T-helper 9 cell (primary cell): ENCODE data around the gene ABTB1.
A peak's percentile ranks its signal among the peaks of the same experiment; 100 is the strongest.
"Not testable (repeated sequence)": the region's sequence is repeated elsewhere in the genome, so short reads cannot be mapped to it uniquely, and the experiment has no call there.

ENCODE experiments used
- DNase-seq: peaks from one replicate; pipeline ENCODE4 v3.0.0-alpha.2; 2020

The ABTB1 gene

DNA sequence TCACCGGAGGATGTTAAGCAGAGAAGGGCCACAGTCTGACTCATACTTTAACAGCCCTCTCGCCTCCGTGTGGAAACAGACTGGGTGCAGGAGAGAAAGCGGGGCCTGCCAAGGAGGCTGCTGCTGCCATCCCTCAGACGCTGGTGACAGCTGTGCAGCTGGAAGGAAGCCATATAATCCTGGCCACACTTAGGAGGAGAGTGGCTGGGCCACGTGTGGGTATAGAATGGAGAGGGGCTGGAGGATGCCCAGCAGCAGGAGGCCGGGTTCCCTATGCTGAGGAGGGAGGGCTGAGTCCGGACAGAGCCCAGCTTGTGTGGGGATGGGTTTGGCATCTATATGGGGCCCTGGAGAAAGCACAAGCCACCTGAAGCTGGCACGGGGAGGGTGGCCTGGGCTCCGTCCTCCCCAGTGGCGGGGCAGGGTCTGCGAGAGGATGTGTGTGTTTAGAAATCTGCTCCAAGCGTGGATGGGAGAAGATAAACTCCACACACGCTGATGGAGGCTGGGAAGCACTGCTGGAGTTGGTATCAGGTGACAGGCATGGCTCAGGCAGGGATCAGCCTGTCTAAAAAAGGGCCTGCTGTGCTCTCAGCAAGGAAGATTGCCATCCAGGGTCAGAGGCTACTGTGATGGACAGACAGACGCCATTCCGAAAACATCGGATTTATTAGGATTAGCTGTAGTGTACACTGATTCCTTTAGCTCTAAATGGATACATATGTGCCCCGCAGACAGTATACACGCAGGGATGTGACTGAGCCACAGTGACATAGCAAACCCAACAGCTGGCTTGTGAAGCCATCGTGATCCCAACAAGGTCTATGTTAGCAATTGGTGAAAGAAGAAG, 15.9 kb downstream of the ABTB1 start:
- no peak for DNase-seq

DNA sequence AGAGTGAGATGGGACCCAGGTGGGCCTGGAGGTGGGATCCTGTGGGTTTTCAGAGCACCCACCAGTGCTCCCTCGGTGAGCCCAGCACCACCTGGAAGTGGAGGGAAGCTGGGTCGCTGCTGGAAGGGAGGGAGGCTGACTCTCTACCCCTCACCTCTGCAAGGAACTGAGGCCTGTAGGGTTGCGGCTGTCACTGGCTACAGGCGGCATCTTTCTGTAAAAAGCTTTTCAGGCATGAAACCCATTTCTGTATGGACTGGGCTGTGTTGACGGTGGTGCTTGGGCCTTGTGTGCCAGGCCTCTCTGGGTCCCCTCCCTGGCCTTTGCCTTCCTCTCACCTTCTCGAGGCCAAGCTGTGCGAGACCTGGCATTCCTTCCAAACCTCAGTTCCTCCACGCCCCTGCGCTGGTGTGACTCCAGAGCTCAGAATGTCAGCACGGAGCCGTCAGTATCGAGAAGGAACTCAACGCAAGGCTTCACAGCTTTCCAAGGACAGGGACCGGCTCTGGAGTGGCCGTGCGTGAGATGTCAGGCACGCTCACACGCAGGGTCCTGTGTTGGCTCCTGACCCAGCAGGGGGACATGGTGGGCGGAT, 16.6 kb downstream of the ABTB1 start:
- DNase-seq = no peak

DNA sequence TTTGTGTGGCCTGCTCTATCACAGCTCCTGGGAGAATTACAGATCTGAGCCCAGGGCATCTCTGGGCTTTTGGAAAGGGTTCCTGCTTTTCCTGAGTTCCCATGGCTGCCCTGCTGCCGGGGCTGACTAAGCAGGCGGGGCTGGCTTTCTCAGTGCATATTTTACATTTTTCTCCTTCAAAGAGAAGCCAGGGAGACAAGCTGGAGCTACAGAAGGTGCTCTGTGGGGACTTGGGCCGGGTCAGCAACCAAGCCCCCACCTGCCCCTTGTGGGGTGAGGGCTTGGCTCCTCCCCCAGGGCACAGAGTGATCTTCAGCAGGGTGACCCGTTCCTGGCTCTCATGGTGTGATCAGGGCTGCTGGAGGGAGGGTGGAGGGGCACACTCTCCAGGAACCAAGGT, 17.4 kb downstream of the ABTB1 start:
- no peak for DNase-seq

DNA sequence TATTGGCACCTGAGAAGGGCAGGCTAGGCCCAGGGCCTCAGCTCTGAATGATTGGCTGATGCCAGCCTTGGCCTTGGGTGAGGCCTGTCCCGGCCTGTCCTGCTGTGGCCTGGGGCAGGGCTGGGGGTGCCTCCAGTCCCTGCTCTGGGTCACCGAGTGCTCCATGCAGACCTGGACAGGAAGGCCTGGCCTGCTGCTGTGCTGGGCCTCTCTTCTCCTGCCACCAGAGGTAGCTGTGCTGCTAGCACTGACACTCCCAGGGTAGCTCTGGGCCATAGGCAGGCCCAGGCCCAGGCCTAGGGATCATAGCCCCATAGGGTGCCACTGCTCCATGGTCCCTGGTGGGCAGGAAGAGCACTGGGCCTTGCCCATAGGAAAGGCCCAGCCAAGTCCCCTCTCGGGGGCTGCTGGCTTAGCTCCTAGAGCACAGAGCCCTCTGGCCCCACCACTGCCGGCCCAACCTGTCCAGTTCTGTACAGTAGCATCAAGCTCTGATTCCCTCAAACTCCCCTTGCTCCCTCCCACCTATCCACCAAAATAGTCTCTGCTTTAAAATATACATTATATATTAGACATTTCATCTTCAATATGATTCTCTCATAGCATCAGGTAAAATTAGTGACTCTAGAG, 18.2 kb downstream of the ABTB1 start:
- no peak for DNase-seq

DNA sequence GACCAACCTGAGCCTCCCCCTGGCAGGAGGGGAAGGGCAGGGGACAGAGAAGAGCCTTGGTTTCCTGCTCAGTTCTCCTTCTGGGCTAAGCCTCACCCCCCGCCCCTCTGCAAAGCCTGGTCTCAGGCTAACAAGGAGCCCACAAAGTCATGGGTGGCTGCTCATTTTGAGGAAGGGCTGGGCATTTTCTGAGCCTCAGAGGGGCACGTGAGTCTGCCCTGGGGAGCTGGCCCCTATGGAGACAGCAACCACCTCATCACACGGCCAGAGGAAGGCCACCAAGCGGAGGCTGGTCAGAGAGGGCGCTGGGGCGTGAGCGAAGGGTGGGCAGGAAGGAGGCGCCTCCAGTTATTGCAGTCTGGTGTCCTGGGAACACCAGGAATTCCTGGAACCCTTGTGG, 18.7 kb downstream of the ABTB1 start:
- DNase-seq = no peak

DNA sequence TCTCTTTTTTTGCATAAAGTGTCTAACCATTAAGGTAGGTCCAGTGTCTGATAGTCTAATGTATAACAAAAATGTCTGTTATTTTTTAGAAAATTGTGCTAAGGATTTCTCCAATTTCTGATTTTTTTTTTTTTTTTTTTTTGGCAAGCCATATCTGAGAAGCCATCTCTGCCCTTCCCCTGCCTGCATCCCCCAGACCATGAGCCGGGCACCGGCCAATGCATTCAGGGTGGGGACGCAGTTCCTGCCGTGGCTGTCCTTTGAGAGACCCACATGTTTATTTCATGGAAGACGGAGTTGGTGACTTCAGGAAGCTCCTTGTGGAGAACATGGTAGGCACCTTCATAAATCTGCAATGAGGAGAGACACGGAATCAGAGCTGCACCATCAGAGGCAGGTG, 19.2 kb downstream of the ABTB1 start:
- no peak for DNase-seq

DNA sequence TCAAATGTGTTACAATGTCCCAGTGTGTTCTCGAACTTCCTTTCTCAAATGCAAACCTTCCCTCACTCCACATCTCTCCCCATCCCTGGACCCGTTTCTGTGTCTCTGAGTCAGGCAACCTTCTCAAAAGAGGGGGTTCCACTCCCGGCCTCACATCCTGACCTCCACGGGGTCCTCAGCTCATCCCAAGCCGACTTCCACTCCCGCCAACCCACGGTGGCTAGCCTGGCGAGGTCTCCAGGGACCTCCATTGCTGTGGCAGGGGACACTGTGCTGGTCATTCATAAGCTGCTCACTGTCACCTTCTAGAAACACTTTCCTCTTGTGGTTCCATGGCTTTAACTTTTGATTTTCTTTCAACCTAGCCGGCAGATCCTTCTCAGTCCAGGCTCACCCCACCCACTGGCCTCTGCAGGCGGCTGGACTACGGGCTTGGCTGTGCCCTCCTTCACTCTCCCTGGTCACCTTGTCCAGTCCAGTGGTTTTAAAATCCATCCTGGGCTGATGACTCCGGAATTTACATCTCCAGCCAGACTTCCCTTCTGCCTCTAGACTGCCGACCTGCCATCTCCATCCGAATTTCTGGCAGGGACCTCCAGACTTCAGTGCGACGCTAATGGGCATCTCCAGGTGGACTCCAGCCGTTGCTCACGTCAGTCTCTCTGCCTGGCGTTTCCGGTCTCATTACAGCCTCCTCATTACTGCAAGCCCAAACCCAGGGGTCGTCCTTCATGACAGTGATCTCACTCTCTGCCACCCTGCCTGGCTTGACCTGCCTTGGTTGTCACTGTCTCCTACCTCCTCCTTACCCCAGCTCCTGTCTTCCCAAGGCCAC, 20.0 kb downstream of the ABTB1 start:
- no peak for DNase-seq

DNA sequence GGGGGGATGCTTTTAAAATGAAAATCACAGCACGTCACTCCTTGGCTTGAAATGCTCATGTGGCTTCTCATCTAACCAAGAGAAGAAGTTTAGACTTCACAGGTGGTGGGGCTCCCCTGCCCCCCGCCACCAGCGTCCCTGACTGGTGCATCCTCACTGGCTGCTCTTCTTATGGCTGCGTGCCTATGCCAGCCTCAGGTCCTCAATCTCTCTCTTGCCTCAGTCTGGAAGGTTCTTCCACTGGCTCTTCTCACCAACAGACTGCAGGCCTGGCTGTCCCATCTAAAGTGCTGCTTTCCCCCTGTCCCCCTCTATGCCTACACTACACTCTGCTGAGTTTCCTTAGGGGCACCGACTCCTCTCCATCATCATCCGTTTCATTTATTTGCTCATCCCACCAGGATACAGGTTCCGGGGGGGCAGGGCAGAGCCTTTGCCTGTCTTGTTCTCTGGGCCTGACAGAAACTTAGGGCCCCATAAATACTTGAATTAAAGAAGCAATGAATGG, 20.6 kb downstream of the ABTB1 start:
- DNase-seq = no peak

DNA sequence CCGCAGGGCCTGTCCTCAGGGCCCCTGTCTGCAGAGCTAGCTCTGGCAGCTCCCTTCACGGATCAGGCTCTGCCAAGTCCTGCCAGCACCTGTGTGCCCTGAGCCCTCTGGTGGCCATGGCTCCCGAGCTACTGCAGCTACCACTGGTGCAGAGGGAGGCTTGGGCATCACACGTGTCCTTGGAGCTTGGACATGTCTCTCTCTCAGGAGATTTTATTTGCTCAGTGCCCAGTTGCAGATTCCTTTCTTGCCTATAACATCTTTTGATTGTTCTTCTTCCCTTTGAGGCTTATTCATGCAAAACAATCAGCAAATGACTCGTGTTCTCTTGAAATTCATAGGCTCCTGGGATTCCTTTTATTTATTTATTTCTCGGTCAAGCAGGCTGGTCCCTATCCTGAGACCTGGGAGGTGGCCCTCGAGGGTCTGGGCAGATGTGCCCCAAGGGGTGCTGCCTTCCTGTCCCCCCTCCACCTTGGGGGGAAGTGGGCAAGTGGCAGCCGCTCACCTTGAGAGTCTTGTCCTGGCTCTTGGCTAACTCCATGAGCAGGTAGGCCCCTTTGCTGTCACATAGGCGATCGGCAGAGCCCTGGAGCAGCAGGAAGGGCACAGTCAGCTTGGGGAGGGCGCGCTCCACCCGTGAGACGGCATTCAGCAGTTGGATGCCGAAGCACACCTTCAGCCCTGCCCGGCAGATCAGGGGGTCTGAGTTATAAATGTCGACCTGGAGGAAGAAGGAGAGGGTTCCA, 21.9 kb downstream of the ABTB1 start:
- DNase-seq = no peak

DNA sequence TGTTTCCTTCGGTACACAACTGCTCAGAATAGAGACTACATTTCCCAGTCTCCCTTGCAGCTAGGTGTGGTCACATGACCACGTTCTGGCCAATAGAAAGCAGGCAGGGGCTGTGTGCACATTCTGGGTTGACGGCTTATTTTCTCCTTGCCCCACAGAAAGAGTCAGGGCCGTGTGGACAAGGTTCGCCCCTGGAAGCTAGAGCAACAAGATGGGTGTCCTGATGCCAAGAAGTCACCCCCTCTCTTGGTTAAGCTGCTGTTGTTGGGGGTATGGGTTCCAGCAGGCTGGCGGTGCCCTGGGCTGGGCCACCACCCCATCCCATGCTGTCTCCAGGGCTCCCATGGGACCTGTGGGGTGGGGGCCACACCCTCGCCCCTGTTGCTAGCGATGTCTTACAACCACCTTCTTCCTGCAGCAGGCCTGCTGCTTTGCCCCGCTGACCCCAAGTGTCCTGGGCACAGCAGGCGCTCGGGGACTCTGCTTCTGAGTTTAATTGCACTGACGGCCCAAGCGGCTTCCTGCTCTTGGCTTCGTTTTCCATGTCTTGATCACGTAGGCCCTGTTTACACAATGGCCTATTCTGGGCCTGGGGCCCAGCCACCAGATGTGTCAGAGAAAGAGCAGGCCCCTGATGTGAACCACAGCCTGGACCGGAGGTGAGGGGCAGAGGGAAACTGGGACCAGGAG, 24.9 kb downstream of the ABTB1 start:
- DNase-seq = peak; percentile 16

DNA sequence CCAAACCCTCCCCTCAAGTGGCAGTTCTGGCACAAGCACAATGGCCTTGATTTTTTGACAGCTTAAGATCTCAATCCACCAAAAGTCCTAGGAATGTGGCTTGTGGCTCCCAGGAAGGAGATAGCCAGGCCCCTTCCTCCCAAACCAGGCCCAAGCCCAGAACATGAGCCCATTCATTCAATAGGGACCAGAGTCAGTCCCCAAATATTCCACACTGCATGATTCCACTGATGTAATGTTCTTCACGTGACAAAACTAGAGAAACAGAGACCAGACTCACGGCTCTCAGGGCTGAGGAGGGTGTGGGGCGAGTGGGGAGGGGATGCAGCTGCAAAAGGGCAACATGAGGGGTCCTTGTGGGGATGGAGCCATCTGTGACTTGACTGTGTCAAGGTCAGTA, 25.5 kb downstream of the ABTB1 start:
- DNase-seq = no peak

DNA sequence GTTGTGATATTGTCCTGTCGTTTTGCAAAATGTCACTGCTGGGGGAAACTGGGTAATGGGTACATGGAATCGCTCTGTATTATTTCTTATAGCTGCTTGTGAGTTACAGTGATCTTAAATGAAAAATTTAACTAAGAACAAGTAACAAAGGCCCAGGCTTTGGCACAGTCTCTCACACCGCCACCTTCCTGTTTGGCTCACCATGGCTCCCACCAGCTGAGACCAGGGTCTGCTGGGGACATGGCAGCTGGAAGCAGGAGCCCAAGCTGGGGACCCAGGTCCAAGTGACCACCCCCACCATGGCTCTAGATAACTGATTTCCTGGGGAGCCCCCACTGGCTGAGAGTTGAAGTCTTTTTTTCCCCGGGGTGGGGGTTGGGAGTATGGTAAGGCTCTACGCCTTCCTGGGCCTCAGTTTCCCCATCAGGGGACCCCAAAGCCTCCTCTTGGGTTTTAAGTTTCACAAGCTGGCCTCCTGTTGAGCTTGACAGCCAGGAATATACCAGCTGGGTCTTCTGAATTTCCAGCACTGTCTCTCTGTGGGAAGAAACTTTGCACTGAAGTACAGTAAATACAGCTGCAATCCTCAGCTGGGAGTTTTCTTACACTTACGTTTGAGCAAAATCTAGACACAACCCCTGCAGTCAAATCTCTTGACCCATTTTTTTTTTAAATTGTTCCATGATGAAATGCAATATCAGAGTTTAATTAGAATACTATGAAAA, 26.1 kb downstream of the ABTB1 start:
- DNase-seq = no peak

DNA sequence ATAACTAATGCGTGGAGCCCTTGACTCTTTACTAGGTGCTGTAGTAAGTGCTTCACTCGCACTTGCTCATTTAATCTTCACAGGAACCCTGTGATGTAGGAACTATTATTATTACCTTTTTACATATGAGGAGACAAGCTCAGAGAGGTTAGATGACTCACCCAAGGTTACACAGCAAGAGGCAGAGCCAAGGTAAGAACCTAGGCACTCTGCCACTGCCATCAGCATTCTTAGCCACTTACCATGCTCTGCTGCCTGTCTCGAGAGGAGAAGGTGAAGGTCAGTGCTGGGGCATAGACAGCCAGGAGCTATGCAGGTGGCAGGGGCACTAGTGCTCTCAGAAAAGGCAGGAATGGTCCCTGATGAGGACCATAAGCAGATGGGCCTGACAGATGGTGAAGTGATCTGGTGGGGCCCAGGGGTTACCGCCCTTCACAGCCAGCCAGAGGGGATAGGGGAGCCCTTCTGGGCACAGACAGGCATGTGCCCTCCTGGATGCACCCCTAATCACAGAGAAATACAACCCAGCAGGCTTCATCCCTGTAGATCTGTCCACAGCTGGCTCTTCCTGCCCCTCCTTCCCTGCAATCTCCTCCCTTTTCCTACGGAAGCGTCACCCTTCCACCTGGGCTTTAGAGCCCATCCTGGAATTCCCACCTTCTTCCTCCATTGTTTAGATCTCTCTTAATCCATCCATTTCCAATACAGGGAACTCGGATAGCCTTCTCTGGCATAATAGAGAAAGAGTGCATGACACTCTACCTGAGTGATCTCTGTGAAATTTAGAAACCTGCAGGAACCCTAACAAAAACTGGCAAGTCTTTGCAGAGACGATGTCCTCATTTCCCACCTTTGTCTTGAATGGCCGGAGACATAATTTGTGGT, 26.9 kb downstream of the ABTB1 start:
- no peak for DNase-seq

DNA sequence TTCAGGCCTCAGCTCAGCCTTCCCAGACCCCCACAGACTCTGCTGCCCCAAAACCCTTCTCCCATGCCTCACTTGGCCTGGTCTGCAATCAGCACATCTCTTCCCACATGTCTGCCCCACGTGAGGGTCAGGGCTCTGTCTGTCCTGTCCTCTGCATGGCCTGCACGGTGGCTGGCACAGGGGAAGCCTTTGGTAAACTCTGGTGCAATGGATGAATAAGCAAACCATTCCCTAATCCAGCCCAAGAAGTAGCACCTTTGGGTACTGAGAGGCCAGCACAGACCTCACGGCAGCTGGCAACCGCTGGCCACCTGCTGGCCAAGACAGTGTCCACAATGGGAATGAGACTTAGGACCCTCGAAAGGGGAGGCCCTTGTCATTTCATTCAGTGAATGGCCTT, 27.7 kb downstream of the ABTB1 start:
- no peak for DNase-seq

DNA sequence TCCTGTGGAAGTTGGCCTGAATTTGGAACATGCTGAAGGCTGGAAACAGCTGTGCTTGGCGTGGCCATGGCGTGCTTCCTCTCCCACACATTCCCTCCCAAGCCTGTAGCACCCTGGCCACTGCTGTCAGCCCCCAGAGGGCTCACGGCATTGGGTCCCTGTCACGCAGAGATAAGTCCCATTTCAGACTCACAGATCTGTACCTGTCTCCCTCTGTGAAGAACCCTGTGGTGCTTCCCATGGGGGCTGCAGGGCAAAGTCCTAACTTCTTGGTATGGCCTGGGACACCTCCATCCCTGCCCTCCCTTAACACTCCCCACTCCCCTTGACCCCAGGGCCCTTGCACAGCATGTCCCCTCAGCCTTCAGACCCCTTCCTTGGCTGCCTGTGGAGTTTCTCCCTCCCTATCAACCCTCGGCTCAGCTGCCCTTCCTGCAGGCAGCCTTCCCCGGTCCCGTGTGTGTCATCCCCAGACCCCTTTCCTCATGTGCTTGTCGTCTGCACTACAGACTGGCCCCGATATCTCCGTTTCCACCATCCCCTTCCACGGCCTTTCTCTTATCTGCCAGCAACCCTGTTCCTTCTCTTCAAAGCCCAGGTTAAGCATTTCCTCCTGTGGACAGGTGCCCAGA, 28.6 kb downstream of the ABTB1 start:
- DNase-seq = no peak

DNA sequence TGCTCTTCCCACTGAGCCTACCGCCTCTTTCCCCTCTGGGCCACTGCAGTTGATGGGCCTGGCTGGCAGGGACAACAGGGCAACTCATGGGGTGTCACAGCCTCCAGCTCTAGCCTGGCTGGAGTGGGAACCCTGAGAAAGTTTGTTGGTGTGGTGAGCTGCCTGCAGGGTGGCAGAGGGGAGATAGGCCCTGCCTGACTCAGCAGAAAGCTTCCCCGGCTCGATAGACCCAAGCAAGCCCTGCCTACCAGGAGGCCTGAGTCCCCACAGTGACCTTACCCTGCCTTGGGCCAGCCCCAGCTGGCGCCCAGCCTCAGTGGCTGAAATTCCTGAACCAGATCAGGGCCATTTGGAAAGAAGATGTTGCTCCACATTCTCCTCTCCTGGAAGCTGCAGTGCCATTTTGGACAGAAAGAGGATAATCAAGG, 29.4 kb downstream of the ABTB1 start:
- DNase-seq = no peak

DNA sequence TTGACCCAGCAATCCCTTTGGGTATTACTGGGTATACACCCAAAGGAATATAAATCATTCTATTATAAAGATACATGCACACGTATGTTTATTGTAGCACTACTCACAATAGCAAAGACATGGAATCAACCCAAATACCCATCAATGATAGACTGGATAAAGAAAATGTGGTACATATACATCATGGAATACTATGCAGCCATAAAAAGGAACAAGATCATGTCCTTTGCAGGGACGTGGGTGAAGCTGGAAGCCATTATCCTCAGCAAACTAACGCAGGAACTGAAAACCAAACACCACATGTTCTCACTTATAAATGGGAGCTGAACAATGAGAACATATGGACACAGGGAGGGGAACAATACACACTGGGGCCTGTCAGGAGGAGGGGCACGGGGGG, 32.1 kb downstream of the ABTB1 start:
- DNase-seq = not testable (repeated sequence)

DNA sequence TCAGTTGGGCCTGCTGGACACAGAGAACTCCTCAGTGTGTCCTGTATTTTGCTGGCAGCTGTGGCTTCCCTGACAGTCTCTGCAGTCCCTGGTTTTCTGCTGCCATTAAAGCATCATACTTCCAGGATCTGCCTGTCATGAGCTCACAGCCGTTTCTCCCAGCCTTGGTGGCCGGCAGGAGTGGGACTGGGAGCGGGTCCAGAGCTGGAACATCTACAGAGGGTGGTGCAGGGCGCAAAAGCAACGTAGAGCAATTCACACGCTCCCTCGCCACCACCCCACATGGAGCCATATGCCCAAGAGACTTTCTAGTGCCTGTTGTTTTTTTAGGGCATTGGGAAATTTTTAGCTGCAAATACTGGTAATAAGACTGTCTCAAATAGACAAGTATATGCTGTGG, 33.6 kb downstream of the ABTB1 start:
- no peak for DNase-seq

DNA sequence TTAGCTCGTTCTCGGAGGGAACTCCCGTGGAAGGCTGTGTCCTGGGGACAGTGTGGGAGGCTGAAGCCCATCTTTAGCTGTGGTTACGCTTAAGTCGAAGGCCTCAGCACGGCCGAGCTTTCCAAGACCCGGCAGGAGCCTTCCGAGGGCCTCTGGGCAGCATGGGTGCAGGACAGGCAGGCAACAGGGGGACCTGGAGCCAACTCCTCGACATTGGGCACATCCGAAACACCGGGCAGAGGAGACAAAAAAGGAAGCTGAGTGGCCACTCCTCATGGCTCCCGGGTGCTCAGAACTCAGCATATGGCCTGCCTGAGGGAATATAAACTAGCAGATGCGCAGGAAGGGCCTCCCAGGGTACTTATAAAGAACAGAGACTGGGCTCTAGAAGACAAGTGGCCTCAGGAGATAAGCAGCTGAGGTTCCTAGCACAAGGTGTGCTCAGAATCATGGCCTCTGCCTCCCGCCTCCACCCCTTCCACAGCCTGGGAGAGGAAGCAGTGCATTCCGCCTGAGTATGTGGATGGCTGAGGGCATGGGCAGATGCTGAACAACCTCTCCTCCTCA, 34.1 kb downstream of the ABTB1 start:
- DNase-seq = no peak
